Measurements from ENCODE around the gene GPRIN2. TPM values are rescaled to one million over a fixed set of nuclear protein-coding genes. Genes with fewer than 3 reads are reported as not detected.
A peak's percentile ranks its signal among the peaks of the same experiment; 100 is the strongest.
"Not testable (repeated sequence)": the region's sequence is repeated elsewhere in the genome, so short reads cannot be mapped to it uniquely, and the experiment has no call there.

Gene GPRIN2
- total and polyA plus RNA-seq, 2 of the 8 experiments (the other 6 are each of a cell fraction or from before 2014, with no cell fraction given) = 14.3 to 18.6 TPM

- H2AFZ ChIP-seq (ENCODE audit: low read length); H3K4ac ChIP-seq (replicated peaks; ENCODE audit: insufficient read length, low read depth, low read length); H2BK20ac ChIP-seq (ENCODE audit: low read length); H4K20me1 ChIP-seq (replicated peaks in 1 of 2; ENCODE audit: control insufficient read depth in 1 of 2, insufficient read depth in 2 of 2, low read length in 2 of 2); H3K79me2 ChIP-seq (ENCODE audit: control insufficient read depth in 1 of 2, insufficient read depth in 2 of 2, low read length in 2 of 2); H2BK5ac ChIP-seq (ENCODE audit: low read depth, low read length); H3K27ac ChIP-seq (ENCODE audit: low read depth, low read length); H3K9me3 ChIP-seq (ENCODE audit: insufficient read depth in 2 of 2, low read depth in 1 of 2, low read length in 1 of 2); H3K27me3 ChIP-seq (replicated peaks in 1 of 4; ENCODE audit: control insufficient read depth in 3 of 4, extremely low read depth in 1 of 4, insufficient read depth in 3 of 4, low read length in 3 of 4); H3K23me2 ChIP-seq (ENCODE audit: low read depth, low read length); H3K79me1 ChIP-seq (ENCODE audit: low read depth, low read length); H3K56ac ChIP-seq (replicated peaks; ENCODE audit: insufficient read length, low read depth, low read length); H3K14ac ChIP-seq (ENCODE audit: insufficient read length); H3K9ac ChIP-seq (replicated peaks in 1 of 4; ENCODE audit: extremely low read depth in 1 of 4, low read depth in 3 of 4, low read length in 3 of 4); POLR2A ChIA-PET (ENCODE audit: partially characterized antibody); H3K4me3 ChIP-seq (ENCODE audit: extremely low read depth in 1 of 4, insufficient read depth in 2 of 4, low read depth in 3 of 4, low read length in 4 of 4); H2BK12ac ChIP-seq (ENCODE audit: low read depth, low read length); H3K36me3 ChIP-seq (ENCODE audit: control insufficient read depth in 2 of 4, insufficient read depth in 4 of 4, low read length in 3 of 4); H3K23ac ChIP-seq (ENCODE audit: insufficient read length); H2BK120ac ChIP-seq (replicated peaks; ENCODE audit: low read depth, low read length); H3K4me2 ChIP-seq (ENCODE audit: insufficient read depth in 1 of 2, low read depth in 2 of 2, low read length in 2 of 2); H3K18ac ChIP-seq (ENCODE audit: extremely low read depth, low read length); H2AK5ac ChIP-seq (ENCODE audit: low read depth, low read length); H4K5ac ChIP-seq (ENCODE audit: insufficient read length, low read depth, low read length); H4K8ac ChIP-seq (ENCODE audit: extremely low read depth, insufficient read depth, low read length); H4K91ac ChIP-seq (replicated peaks; ENCODE audit: insufficient read length, low read length); H3K4me1 ChIP-seq (replicated peaks in 1 of 4; ENCODE audit: control insufficient read depth in 3 of 4, insufficient read depth in 4 of 4, low read length in 3 of 4); H2BK15ac ChIP-seq (ENCODE audit: low read length): not testable (repeated sequence)
- 13% methylated on average over 3 of the region's 6 CpGs; no CpG with 5 or more reads in 1 of the 2 experiments for WGBS, 2 experiments (ENCODE audit: extremely low coverage in 1 of 2, insufficient coverage in 1 of 2, insufficient read length in 1 of 2, insufficient replicate concordance in 2 of 2, low coverage in 1 of 2, low lambda C conversion rate in 2 of 2, missing lambda C conversion rate in 1 of 2)
- CTCF ChIA-PET (ENCODE audit: partially characterized antibody) = interaction anchor here (1.1 to 1.6 kb wide), 4 partner anchors 15 to 49 kb away, joined by 3 to 6 read pairs (median 4); no protein-coding TSS in a partner anchor
- TF ChIP-seq, protein P1, sequence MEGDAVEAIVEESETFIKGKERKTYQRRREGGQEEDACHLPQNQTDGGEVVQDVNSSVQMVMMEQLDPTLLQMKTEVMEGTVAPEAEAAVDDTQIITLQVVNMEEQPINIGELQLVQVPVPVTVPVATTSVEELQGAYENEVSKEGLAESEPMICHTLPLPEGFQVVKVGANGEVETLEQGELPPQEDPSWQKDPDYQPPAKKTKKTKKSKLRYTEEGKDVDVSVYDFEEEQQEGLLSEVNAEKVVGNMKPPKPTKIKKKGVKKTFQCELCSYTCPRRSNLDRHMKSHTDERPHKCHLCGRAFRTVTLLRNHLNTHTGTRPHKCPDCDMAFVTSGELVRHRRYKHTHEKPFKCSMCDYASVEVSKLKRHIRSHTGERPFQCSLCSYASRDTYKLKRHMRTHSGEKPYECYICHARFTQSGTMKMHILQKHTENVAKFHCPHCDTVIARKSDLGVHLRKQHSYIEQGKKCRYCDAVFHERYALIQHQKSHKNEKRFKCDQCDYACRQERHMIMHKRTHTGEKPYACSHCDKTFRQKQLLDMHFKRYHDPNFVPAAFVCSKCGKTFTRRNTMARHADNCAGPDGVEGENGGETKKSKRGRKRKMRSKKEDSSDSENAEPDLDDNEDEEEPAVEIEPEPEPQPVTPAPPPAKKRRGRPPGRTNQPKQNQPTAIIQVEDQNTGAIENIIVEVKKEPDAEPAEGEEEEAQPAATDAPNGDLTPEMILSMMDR (IDR thresholded peaks at IDR 0.05; ENCODE audit: control extremely low read depth in 1 of 3, insufficient read depth in 1 of 3, low read depth in 1 of 3, low read length in 3 of 3) = peak; percentile 72 to 95 (median 76)
- TF ChIP-seq RAD21 (IDR thresholded peaks at IDR 0.05 in 1 of 2, conservative IDR thresholded peaks at IDR 0.05 in 1 of 2; ENCODE audit: low read depth in 2 of 2, low read length in 2 of 2) (peak; percentile 70 to 71), YY1 (IDR thresholded peaks at IDR 0.05; ENCODE audit: low read depth, low read length) (0 out of 2 replicates have a peak, but pooled peaks have one; percentile 29)
- FAIRE-seq = peak; percentile 97
- peak in 1 of 2 experiments; percentile 81 for DNase-seq (ENCODE audit: low read depth in 1 of 2, low spot score in 2 of 2)
These were observed 9.3 kb upstream of the GPRIN2 start for GRCh38 chr10:46565591-46566332.
